Measurements from ENCODE around the gene GRPEL2. TPM values are rescaled to one million over a fixed set of nuclear protein-coding genes. Genes with fewer than 3 reads are reported as not detected.

GRPEL2 gene, protein sequence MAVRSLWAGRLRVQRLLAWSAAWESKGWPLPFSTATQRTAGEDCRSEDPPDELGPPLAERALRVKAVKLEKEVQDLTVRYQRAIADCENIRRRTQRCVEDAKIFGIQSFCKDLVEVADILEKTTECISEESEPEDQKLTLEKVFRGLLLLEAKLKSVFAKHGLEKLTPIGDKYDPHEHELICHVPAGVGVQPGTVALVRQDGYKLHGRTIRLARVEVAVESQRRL
- total RNA-seq = 10 to 100 TPM in 7 of 8 experiments, 1 to 10 TPM in 1; 9.7 to 33.1 (median 24.0) TPM

- peak within 1 kb of the TSS; percentile 61 to 89 (median 85) for H3K4me3 ChIP-seq
- peaks cover 12 to 13% of the 10 kb centered on the region in 2 donors for H3K4me1 ChIP-seq (replicated peaks in 1 of 2)
- in situ Hi-C loops (cut with MboI; ENCODE audit: low pct_unique_long_range_greater_than_20kb in 2 of 9, low sequenced_read_pairs in 9 of 9, unreplicated experiment in 9 of 9) = no loop called here
- 0 to 4% (median 0%) methylated on average over 2 to 15 of the region's 54 CpGs for WGBS, 10 experiments
- peak; percentile 98 to 99 (median 99) for ATAC-seq (replicated peaks in 6 of 8)
- H3K27ac ChIP-seq = peak within 1 kb of the TSS; percentile 75 to 87
These were observed at the start of gene GRPEL2 for GRCh38 chr5:149345147-149345891. Gene GRPEL2 (plus strand): TSS chr5:149345499. CDS start chr5:149345540, 41 bp downstream.

- peaks cover 0 to 10% of the 10 kb centered on the region in 2 donors for H3K4me1 ChIP-seq (replicated peaks in 1 of 2)
- 71 to 100% (median 84%) methylated on average over 1 to 3 of the region's 5 CpGs; no CpG with 5 or more reads in 6 of the 10 experiments for WGBS, 10 experiments
- H3K4me3 ChIP-seq = no peak overlapping the region
- ATAC-seq (replicated peaks in 6 of 8) = peak in 7 of 8 experiments; percentile 30 to 95 (median 91)
- in situ Hi-C loops (cut with MboI; ENCODE audit: low pct_unique_long_range_greater_than_20kb in 2 of 9, low sequenced_read_pairs in 9 of 9, unreplicated experiment in 9 of 9) = no loop called here
- H3K27ac ChIP-seq = peak overlapping the region in 1 of 2 donors; percentile 59
These were observed 47.8 kb upstream of the GRPEL2 start for GRCh38 chr5:149297340-149298025.

DNA sequence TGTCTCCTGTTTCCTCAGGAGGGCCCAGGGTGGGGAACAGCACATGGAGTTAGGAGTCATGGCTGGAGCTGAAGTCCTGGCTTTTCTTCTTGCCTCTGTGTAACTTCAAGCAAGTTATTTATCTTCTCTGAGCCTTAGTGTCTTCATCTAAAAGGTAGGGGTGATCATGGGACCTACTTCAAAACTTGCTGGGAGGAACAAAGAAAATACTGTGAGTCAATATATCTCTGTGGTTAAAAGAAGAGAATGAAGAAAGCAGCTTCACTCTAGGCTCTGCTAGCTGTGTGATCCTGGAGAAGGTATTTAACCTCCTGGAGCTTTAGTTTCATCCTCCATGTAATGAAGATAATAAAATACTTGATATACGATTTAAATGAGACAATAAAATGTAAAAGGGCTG, 47.1 kb upstream of the GRPEL2 start:
- ATAC-seq (replicated peaks in 6 of 8) = no peak
- Histone ChIP-seq H3K4me3 (no peak overlapping the region), H3K4me1 (replicated peaks in 1 of 2) (peaks cover 0 to 10% of the 10 kb centered on the region in 2 donors), H3K27ac (no peak overlapping the region)
- WGBS, 10 experiments = 22 to 60% (median 40%) methylated on average over 1 of the region's 1 CpG; no CpG with 5 or more reads in 2 of the 10 experiments
- in situ Hi-C loops (cut with MboI; ENCODE audit: low pct_unique_long_range_greater_than_20kb in 2 of 9, low sequenced_read_pairs in 9 of 9, unreplicated experiment in 9 of 9) = no loop called here

- 20 to 90% (median 74%) methylated on average over 2 to 8 of the region's 11 CpGs; no CpG with 5 or more reads in 3 of the 10 experiments for WGBS, 10 experiments
- Histone ChIP-seq H3K4me3 (no peak overlapping the region), H3K27ac (no peak overlapping the region), H3K4me1 (replicated peaks in 1 of 2) (peaks cover 0 to 10% of the 10 kb centered on the region in 2 donors)
- ATAC-seq (replicated peaks in 6 of 8) = no peak
- in situ Hi-C loops (cut with MboI; ENCODE audit: low pct_unique_long_range_greater_than_20kb in 2 of 9, low sequenced_read_pairs in 9 of 9, unreplicated experiment in 9 of 9) = no loop called here
These were observed 46.4 kb upstream of the GRPEL2 start for GRCh38 chr5:149298842-149299404.

GRCh38 chr5:149299451-149300054, 45.7 kb upstream of the GRPEL2 start:
- H3K4me1 ChIP-seq (replicated peaks in 1 of 2) = peaks cover 0 to 10% of the 10 kb centered on the region in 2 donors
- peak in 3 of 8 experiments; percentile 35 to 67 (median 59) for ATAC-seq (replicated peaks in 6 of 8)
- H3K4me3 ChIP-seq = no peak overlapping the region
- in situ Hi-C loops (cut with MboI; ENCODE audit: low pct_unique_long_range_greater_than_20kb in 2 of 9, low sequenced_read_pairs in 9 of 9, unreplicated experiment in 9 of 9) = loop anchor here in 2 of 9 experiments (25.0 kb wide), 1 partner anchor 263 kb away; the partner anchor contains the start of gene CSNK1A1 (in 2 of the 2)
- no peak overlapping the region for H3K27ac ChIP-seq
- 60 to 89% (median 80%) methylated on average over 1 to 2 of the region's 14 CpGs; no CpG with 5 or more reads in 7 of the 10 experiments for WGBS, 10 experiments

GRCh38 chr5:149300441-149300840, 44.9 kb upstream of the GRPEL2 start:
- in situ Hi-C loops (cut with MboI; ENCODE audit: low pct_unique_long_range_greater_than_20kb in 2 of 9, low sequenced_read_pairs in 9 of 9, unreplicated experiment in 9 of 9) = loop anchor here in 2 of 9 experiments (25.0 kb wide), 1 partner anchor 262 kb away; the partner anchor contains the start of gene CSNK1A1 (in 2 of the 2)
- Histone ChIP-seq H3K4me1 (replicated peaks in 1 of 2) (peaks cover 0 to 11% of the 10 kb centered on the region in 2 donors), H3K27ac (no peak overlapping the region), H3K4me3 (no peak overlapping the region)
- ATAC-seq (replicated peaks in 6 of 8) = no peak
- 70 to 93% (median 81%) methylated on average over 2 to 3 of the region's 6 CpGs; no CpG with 5 or more reads in 6 of the 10 experiments for WGBS, 10 experiments

DNA sequence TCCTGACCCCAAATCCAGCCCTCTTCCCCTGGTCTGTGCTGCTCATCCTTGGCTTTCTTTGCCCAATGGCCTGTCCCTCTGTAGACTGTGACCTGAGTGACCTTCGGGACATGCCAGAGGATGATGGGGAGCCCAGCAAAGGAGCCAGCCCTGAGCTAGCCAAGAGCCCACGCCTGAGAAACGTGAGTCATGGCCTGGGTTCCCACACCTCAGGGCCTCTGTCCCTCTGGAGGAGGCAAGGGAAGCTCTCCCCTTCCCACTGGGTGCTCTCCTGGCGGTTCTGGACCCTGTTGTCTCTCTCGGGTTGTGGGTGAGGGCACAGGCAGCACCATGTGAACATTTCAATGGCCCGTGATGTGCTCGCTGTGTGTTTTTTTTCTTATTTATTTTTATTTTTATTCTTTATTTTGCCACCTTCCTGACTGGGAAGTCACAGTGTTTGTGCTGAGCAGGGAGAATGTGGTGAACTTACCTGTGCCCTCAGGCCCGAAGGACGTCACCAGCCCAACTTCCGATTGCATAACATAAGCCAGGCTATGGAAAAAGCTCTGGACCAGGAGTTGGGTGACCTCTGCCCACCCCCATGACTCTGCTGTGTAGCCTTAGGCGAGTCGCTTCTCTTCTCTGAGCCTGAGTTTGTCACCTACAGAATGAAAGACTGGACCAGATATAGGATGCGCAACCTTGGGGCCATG, 44.1 kb upstream of the GRPEL2 start:
- in situ Hi-C loops (cut with MboI; ENCODE audit: low pct_unique_long_range_greater_than_20kb in 2 of 9, low sequenced_read_pairs in 9 of 9, unreplicated experiment in 9 of 9) = loop anchor here in 2 of 9 experiments (25.0 kb wide), 1 partner anchor 261 kb away; the partner anchor contains the start of gene CSNK1A1 (in 2 of the 2)
- Histone ChIP-seq H3K4me3 (no peak overlapping the region), H3K4me1 (replicated peaks in 1 of 2) (peaks cover 0 to 19% of the 10 kb centered on the region in 2 donors), H3K27ac (no peak overlapping the region)
- 81 to 100% (median 100%) methylated on average over 1 to 10 of the region's 13 CpGs; no CpG with 5 or more reads in 1 of the 10 experiments for WGBS, 10 experiments
- no peak for ATAC-seq (replicated peaks in 6 of 8)

DNA sequence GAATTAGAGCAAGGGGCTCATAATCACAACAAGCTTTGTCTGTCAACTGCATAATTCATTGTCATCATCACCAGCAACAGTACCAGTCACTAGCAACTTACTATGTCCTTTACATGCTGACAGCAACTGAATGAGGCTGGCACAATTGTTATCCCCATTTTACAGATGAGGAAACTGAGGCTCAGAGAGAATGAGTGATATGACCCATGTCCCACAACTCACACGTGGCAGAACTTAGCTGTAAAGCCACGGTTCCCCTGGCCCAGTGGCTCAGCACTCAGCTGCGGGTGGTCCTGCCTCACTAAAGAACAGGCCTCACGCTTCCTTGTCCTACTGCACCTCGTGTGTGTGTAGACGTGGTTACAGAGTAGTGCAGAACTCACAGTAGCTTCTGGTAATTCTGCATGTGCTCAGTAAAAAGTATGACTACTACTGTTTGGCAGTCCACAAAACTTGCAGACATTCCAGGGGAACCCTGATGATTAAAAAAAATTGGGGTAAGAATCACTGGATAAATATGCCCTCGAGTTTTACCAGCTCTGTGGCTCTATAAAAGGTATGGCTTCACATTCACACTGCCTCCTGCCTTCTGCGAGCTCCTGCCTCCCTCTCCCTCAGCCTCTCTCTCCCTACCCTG, 43.4 kb upstream of the GRPEL2 start:
- Histone ChIP-seq H3K27ac (no peak overlapping the region), H3K4me3 (no peak overlapping the region), H3K4me1 (replicated peaks in 1 of 2) (peaks cover 0 to 20% of the 10 kb centered on the region in 2 donors)
- WGBS, 10 experiments = 14 to 90% (median 50%) methylated on average over 2 to 6 of the region's 8 CpGs; no CpG with 5 or more reads in 5 of the 10 experiments
- ATAC-seq (replicated peaks in 6 of 8) = no peak
- in situ Hi-C loops (cut with MboI; ENCODE audit: low pct_unique_long_range_greater_than_20kb in 2 of 9, low sequenced_read_pairs in 9 of 9, unreplicated experiment in 9 of 9) = loop anchor here in 2 of 9 experiments (25.0 kb wide), 1 partner anchor 260 kb away; the partner anchor contains the start of gene CSNK1A1 (in 2 of the 2)

DNA sequence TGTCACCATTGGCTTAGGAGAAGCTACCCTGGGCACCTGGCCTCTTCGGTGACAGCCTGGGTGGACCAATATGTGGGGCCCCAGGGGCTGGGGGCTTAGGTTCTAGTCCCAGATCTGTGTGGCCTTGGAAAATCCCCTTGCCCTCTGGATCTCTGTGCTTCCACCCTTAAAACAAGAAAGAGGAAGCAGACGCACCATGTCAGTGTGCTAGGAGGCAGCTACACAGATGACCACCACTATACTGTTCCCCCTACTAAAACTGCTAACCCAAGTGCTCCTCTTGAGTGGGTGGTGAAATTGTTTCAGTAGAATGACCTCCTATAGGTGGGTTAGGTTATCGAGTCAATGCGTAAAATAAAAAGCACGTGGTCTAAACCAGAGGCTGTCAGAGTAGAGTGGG, 42.7 kb upstream of the GRPEL2 start:
- Histone ChIP-seq H3K4me1 (replicated peaks in 1 of 2) (peaks cover 0 to 13% of the 10 kb centered on the region in 2 donors), H3K4me3 (no peak overlapping the region), H3K27ac (no peak overlapping the region)
- in situ Hi-C loops (cut with MboI; ENCODE audit: low pct_unique_long_range_greater_than_20kb in 2 of 9, low sequenced_read_pairs in 9 of 9, unreplicated experiment in 9 of 9) = loop anchor here in 2 of 9 experiments (25.0 kb wide), 1 partner anchor 260 kb away; the partner anchor contains the start of gene CSNK1A1 (in 2 of the 2)
- ATAC-seq (replicated peaks in 6 of 8) = no peak
- WGBS, 10 experiments = 84 to 100% (median 96%) methylated on average over 3 to 4 of the region's 5 CpGs; no CpG with 5 or more reads in 4 of the 10 experiments

- no peak overlapping the region for H3K4me3 ChIP-seq
- WGBS, 10 experiments = 62 to 92% (median 82%) methylated on average over 1 to 4 of the region's 4 CpGs; no CpG with 5 or more reads in 1 of the 10 experiments
- H3K27ac ChIP-seq = no peak overlapping the region
- H3K4me1 ChIP-seq (replicated peaks in 1 of 2) = peaks cover 0 to 9% of the 10 kb centered on the region in 2 donors
- no peak for ATAC-seq (replicated peaks in 6 of 8)
- in situ Hi-C loops (cut with MboI; ENCODE audit: low pct_unique_long_range_greater_than_20kb in 2 of 9, low sequenced_read_pairs in 9 of 9, unreplicated experiment in 9 of 9) = loop anchor here in 2 of 9 experiments (25.0 kb wide), 1 partner anchor 259 kb away; the partner anchor contains the start of gene CSNK1A1 (in 2 of the 2)
These were observed 42.1 kb upstream of the GRPEL2 start for GRCh38 chr5:149303210-149303609.
